HL-60 (cell line): ENCODE measurements around the gene MANF.

Source experiments
- DNase-seq, 2 experiments: peaks; one replicate each; pipeline ENCODE4 v3.0.0-alpha.2; 2010 to 2020; ENCODE audit warnings: low read depth in 1 of 2, low spot score in 1 of 2
- H3K27ac ChIP-seq: fragments of 250-450 bp; sonication (Bioruptor Pico); replicated peaks from 2 replicates; pipeline ENCODE4 v1.5.1; 2020; ENCODE audit warnings: mild to moderate bottlenecking, moderate library complexity
- H3K27me3 ChIP-seq: fragments of 250-450 bp; sonication (Bioruptor Pico); 2 replicates; pipeline ENCODE4 v1.5.1; 2021; ENCODE audit warnings: mild to moderate bottlenecking, moderate library complexity; ENCODE audit not compliant: insufficient read depth, poor library complexity, severe bottlenecking
- H3K4me3 ChIP-seq: replicated peaks from 2 replicates; pipeline ENCODE4 v1.5.1; 2011; ENCODE audit warnings: mild to moderate bottlenecking, control low read depth, low read length; ENCODE audit not compliant: insufficient read depth
- GABPA ChIP-seq: IDR thresholded peaks from 2 replicates; pipeline ENCODE4 v1.6.1; 2012; ENCODE audit warnings: low read depth
- POLR2AphosphoS5 ChIP-seq: IDR thresholded peaks from 2 replicates; pipeline ENCODE4 v1.6.1; 2012; ENCODE audit warnings: low read depth
- SPI1 ChIP-seq: IDR thresholded peaks from 2 replicates; pipeline ENCODE4 v1.6.1; 2012; ENCODE audit warnings: low read depth, mild to moderate bottlenecking, borderline replicate concordance
- TF ChIP-seq, protein P1 (sequence below): IDR thresholded peaks from 2 replicates; pipeline ENCODE4 v1.6.1; 2012; ENCODE audit warnings: low read depth; ENCODE audit not compliant: insufficient replicate concordance
- TF ChIP-seq, protein P2 (sequence below): IDR thresholded peaks from one replicate; pipeline ENCODE4 v1.5.1; 2011; ENCODE audit warnings: low read length, control low read depth, inconsistent platforms; ENCODE audit not compliant: insufficient read depth

Gene MANF

DNA sequence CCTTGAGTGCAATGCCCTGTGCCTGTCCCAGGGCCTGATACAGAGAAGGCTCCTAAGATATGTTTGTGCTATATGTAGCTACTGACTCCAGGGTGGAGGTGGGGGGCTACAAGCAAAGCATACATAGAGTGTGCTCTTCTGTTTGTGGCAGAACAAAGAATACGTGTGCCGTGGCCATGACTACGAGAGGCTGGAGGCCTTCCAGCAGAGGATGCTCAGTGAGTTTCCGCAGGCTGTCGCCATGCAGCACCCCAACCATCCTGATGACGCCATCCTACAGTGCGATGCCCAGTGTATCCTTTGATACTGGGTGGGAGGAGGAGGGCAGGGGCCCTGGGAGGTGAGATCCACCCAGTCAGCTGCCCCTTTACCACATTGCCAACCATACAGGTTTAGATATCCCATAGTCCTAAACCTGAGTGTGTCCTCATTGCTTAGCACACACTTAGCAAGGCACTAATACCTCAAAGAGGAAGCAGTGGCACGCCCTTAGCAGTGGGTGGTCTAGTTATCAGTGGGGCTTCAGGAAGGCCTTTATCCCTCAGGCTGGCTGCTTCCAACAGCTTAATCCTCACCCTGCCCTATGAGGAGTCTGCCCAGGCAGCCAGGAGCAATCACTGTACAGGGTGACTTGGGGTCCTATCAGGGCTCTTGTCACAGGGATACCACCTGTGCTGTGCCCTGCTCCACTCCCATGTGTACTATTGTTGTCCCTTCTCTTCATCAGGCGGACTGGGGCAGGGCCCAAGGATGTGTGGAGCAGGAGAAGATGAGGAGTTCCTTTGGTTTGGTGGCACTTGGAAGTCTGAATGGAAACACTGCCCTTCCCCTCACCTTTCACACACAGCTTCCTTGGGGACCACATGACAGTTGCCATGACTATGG is 30.1 kb upstream of the MANF start:
- TF ChIP-seq SPI1 (no peak), GABPA (no peak), POLR2AphosphoS5 (no peak)
- TF ChIP-seq, protein P1, sequence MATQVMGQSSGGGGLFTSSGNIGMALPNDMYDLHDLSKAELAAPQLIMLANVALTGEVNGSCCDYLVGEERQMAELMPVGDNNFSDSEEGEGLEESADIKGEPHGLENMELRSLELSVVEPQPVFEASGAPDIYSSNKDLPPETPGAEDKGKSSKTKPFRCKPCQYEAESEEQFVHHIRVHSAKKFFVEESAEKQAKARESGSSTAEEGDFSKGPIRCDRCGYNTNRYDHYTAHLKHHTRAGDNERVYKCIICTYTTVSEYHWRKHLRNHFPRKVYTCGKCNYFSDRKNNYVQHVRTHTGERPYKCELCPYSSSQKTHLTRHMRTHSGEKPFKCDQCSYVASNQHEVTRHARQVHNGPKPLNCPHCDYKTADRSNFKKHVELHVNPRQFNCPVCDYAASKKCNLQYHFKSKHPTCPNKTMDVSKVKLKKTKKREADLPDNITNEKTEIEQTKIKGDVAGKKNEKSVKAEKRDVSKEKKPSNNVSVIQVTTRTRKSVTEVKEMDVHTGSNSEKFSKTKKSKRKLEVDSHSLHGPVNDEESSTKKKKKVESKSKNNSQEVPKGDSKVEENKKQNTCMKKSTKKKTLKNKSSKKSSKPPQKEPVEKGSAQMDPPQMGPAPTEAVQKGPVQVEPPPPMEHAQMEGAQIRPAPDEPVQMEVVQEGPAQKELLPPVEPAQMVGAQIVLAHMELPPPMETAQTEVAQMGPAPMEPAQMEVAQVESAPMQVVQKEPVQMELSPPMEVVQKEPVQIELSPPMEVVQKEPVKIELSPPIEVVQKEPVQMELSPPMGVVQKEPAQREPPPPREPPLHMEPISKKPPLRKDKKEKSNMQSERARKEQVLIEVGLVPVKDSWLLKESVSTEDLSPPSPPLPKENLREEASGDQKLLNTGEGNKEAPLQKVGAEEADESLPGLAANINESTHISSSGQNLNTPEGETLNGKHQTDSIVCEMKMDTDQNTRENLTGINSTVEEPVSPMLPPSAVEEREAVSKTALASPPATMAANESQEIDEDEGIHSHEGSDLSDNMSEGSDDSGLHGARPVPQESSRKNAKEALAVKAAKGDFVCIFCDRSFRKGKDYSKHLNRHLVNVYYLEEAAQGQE: no peak
- TF ChIP-seq, protein P2, sequence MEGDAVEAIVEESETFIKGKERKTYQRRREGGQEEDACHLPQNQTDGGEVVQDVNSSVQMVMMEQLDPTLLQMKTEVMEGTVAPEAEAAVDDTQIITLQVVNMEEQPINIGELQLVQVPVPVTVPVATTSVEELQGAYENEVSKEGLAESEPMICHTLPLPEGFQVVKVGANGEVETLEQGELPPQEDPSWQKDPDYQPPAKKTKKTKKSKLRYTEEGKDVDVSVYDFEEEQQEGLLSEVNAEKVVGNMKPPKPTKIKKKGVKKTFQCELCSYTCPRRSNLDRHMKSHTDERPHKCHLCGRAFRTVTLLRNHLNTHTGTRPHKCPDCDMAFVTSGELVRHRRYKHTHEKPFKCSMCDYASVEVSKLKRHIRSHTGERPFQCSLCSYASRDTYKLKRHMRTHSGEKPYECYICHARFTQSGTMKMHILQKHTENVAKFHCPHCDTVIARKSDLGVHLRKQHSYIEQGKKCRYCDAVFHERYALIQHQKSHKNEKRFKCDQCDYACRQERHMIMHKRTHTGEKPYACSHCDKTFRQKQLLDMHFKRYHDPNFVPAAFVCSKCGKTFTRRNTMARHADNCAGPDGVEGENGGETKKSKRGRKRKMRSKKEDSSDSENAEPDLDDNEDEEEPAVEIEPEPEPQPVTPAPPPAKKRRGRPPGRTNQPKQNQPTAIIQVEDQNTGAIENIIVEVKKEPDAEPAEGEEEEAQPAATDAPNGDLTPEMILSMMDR: no peak
- Histone ChIP-seq H3K4me3 (no peak overlapping the region), H3K27ac (no peak overlapping the region), H3K27me3 (no peaks in the 10 kb centered on the region)
- no peak for DNase-seq

DNA sequence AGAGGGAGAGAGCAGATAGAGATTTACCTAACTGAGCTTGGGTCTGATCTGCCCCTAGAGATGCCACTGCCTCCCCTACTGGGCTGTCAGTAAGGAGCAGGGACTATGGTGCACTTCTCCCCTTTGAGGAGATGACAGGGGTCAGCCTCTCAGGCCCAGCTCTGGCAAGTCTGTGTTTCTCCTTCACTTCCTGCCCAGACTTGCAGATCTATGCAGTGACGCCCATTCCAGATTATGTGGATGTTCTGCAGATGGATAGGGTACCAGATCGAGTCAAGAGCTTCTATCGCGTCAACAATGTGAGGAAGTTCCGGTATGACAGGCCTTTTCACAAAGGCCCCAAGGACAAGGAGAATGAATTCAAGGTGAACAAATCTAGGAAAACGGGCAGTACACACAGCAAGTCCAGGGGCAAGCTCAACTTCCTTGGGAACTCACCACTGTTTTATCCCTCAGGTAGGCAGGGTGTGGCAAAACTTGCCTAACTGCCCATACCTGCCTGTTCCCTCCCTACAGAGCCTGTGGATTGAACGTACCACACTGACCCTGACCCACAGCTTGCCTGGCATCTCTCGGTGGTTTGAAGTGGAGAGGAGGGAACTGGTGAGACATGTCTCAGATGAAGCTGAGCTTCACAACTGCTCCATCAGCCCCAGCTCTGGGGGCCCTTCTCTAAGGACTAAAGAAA is 29.1 kb upstream of the MANF start:
- H3K27ac ChIP-seq: no peak overlapping the region
- no peaks in the 10 kb centered on the region for H3K27me3 ChIP-seq
- TF ChIP-seq GABPA (no peak), POLR2AphosphoS5 (no peak), SPI1 (no peak)
- TF ChIP-seq, protein P2: no peak
- TF ChIP-seq, protein P1: no peak
- no peak for DNase-seq
- no peak overlapping the region for H3K4me3 ChIP-seq

DNA sequence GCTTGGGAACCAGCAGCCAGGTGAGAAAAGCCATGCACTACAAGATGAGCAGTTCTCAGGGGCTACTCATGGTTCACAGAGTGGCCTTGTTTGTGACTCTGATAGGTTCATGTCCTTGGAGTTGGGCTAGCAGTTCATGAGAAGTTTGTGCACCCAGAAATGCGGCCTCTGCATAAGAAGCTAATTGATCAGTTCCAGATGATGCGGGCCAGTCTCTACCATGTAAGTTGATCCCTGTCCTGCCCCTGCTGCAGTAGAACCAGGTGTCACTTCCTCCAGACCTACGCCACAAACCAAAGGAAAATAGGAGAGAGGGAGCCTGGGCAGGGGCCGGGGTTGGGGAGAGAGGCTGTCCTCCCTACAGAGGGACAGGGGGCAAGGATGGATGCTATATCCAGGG is 27.2 kb upstream of the MANF start:
- no peak overlapping the region for H3K27ac ChIP-seq
- TF ChIP-seq POLR2AphosphoS5: no peak
- TF ChIP-seq, protein P1: no peak
- TF ChIP-seq, protein P2: no peak
- TF ChIP-seq GABPA: no peak
- no peak for TF ChIP-seq SPI1
- peaks cover under 1% of the 10 kb centered on the region for H3K27me3 ChIP-seq
- H3K4me3 ChIP-seq: no peak overlapping the region
- no peak for DNase-seq
